Measurements from ENCODE around the gene SVOPL.

The SVOPL gene

GRCh38 chr7:138632826-138633602 lies 68.1 kb downstream of the SVOPL start:
- no peak for ATAC-seq (ENCODE audit: insufficient read depth, low read depth)
- H3K36me3 ChIP-seq (ENCODE audit: insufficient read depth, low read length) = no peaks in the 10 kb centered on the region
- no peak overlapping the region for H3K4me2 ChIP-seq (ENCODE audit: insufficient read depth, low read length)
- no peak overlapping the region for H3K27ac ChIP-seq (ENCODE audit: low read length)
- no peaks in the 10 kb centered on the region for H4K20me1 ChIP-seq (ENCODE audit: insufficient read depth, low read length)
- no peak for TF ChIP-seq CTCF (IDR thresholded peaks at IDR 0.05; ENCODE audit: borderline replicate concordance, extremely low read depth, low read length, poor library complexity, severe bottlenecking)
- no peak for TF ChIP-seq EZH2 (IDR thresholded peaks at IDR 0.05; ENCODE audit: borderline replicate concordance, low read depth, low read length, severe bottlenecking)
- DNase-seq = no peak
- H3K27me3 ChIP-seq (ENCODE audit: insufficient read depth, low read length, poor library complexity) = peaks cover 5% of the 10 kb centered on the region
- H3K9ac ChIP-seq (ENCODE audit: low read depth, low read length) = no peak overlapping the region
- H3K79me2 ChIP-seq (ENCODE audit: insufficient read depth, low read length) = no peaks in the 10 kb centered on the region
- no peaks in the 10 kb centered on the region for H3K4me1 ChIP-seq (ENCODE audit: insufficient read depth, low read length)
- H3K4me3 ChIP-seq (ENCODE audit: low read depth in 1 of 2, low read length in 2 of 2) = no peak overlapping the region
- H3K9me3 ChIP-seq (ENCODE audit: insufficient read depth, low read length, severe bottlenecking) = no peaks in the 10 kb centered on the region
- H2AFZ ChIP-seq (ENCODE audit: low read depth, low read length) = no peak overlapping the region

- H3K9ac ChIP-seq (ENCODE audit: low read depth, low read length) = no peak overlapping the region
- DNase-seq (no peak), ATAC-seq (ENCODE audit: insufficient read depth, low read depth) (no peak)
- no peak for TF ChIP-seq EZH2 (IDR thresholded peaks at IDR 0.05; ENCODE audit: borderline replicate concordance, low read depth, low read length, severe bottlenecking)
- no peak for TF ChIP-seq CTCF (IDR thresholded peaks at IDR 0.05; ENCODE audit: borderline replicate concordance, extremely low read depth, low read length, poor library complexity, severe bottlenecking)
- no peaks in the 10 kb centered on the region for H3K4me1 ChIP-seq (ENCODE audit: insufficient read depth, low read length)
- no peaks in the 10 kb centered on the region for H4K20me1 ChIP-seq (ENCODE audit: insufficient read depth, low read length)
- H2AFZ ChIP-seq (ENCODE audit: low read depth, low read length) = no peak overlapping the region
- H3K4me3 ChIP-seq (ENCODE audit: low read depth in 1 of 2, low read length in 2 of 2) = no peak overlapping the region
- H3K4me2 ChIP-seq (ENCODE audit: insufficient read depth, low read length) = no peak overlapping the region
- H3K9me3 ChIP-seq (ENCODE audit: insufficient read depth, low read length, severe bottlenecking) = no peaks in the 10 kb centered on the region
- H3K79me2 ChIP-seq (ENCODE audit: insufficient read depth, low read length) = no peaks in the 10 kb centered on the region
- peaks cover 8% of the 10 kb centered on the region for H3K27me3 ChIP-seq (ENCODE audit: insufficient read depth, low read length, poor library complexity)
- no peaks in the 10 kb centered on the region for H3K36me3 ChIP-seq (ENCODE audit: insufficient read depth, low read length)
- H3K27ac ChIP-seq (ENCODE audit: low read length) = no peak overlapping the region
Observed at GRCh38 chr7:138632384-138632783, 68.8 kb downstream of the SVOPL start.

- Histone ChIP-seq H3K27me3 (ENCODE audit: insufficient read depth, low read length, poor library complexity) (peaks cover 8% of the 10 kb centered on the region), H3K9me3 (ENCODE audit: insufficient read depth, low read length, severe bottlenecking) (no peaks in the 10 kb centered on the region), H3K4me3 (ENCODE audit: low read depth in 1 of 2, low read length in 2 of 2) (no peak overlapping the region), H3K4me1 (ENCODE audit: insufficient read depth, low read length) (peaks cover 19% of the 10 kb centered on the region), H3K36me3 (ENCODE audit: insufficient read depth, low read length) (no peaks in the 10 kb centered on the region), H3K9ac (ENCODE audit: low read depth, low read length) (no peak overlapping the region), H3K79me2 (ENCODE audit: insufficient read depth, low read length) (no peaks in the 10 kb centered on the region), H3K4me2 (ENCODE audit: insufficient read depth, low read length) (no peak overlapping the region), H4K20me1 (ENCODE audit: insufficient read depth, low read length) (no peaks in the 10 kb centered on the region), H3K27ac (ENCODE audit: low read length) (no peak overlapping the region), H2AFZ (ENCODE audit: low read depth, low read length) (no peak overlapping the region)
- DNase-seq (no peak), ATAC-seq (ENCODE audit: insufficient read depth, low read depth) (no peak)
- TF ChIP-seq CTCF (IDR thresholded peaks at IDR 0.05; ENCODE audit: borderline replicate concordance, extremely low read depth, low read length, poor library complexity, severe bottlenecking) = no peak
- no peak for TF ChIP-seq EZH2 (IDR thresholded peaks at IDR 0.05; ENCODE audit: borderline replicate concordance, low read depth, low read length, severe bottlenecking)
Observed at GRCh38 chr7:138630059-138630610, 71.0 kb downstream of the SVOPL start.
